Prostate gland (tissue), 2 donors: ENCODE data around the gene PLEKHM1. TPM values are rescaled to one million over a fixed set of nuclear protein-coding genes. Genes with fewer than 3 reads are reported as not detected.

Experiments
- DNase-seq: peaks from one replicate; pipeline ENCODE4 v3.0.0-alpha.2; 2019; ENCODE audit warnings: low spot score
- H3K27ac ChIP-seq, 2 donors: fragments of 200-600 bp; sonication (generic); 2 replicates each; pipeline ENCODE4 v1.5.1; 2017 to 2019
- H3K27me3 ChIP-seq: fragments of 200-600 bp; sonication (generic); replicated peaks from 2 replicates; pipeline ENCODE4 v1.5.1; 2019; ENCODE audit not compliant: insufficient read depth
- H3K36me3 ChIP-seq, 2 donors: fragments of 200-600 bp; sonication (generic); 1 replicate in 1 of 2; 2 replicates in 1 of 2; pipeline versions ENCODE4 v1.5.1 to v1.8.1; 2017 to 2019
- H3K4me1 ChIP-seq: fragments of 200-600 bp; sonication (generic); replicated peaks from 2 replicates; pipeline ENCODE4 v1.5.1; 2019
- H3K4me3 ChIP-seq, 2 donors: fragments of 200-600 bp; sonication (generic); 2 replicates each; pipeline ENCODE4 v1.5.1; 2017 to 2019
- H3K9me3 ChIP-seq: fragments of 200-600 bp; sonication (generic); 2 replicates; pipeline ENCODE4 v1.5.1; 2017
- POLR2A ChIP-seq: fragments of 450-650 bp; IDR thresholded peaks from one replicate; pipeline ENCODE4 v1.6.1; 2016; ENCODE audit warnings: antibody characterized with exemption, mild to moderate bottlenecking
- POLR2AphosphoS5 ChIP-seq: sonication (generic); formaldehyde crosslinking; IDR thresholded peaks from one replicate; pipeline ENCODE4 v1.6.1; 2017; ENCODE audit warnings: antibody characterized with exemption
- WGBS: methylation state at CpG from one replicate; pipeline ENCODE4 v1.1.5; 2018; 5-methylcytosine and 5-hydroxymethylcytosine counted together
- intact Hi-C: fragments of 100-400 bp; cut with DNase I; formaldehyde crosslinking; loops from one replicate; pipeline ENCODE4 v1.14.2; 2022
- total RNA-seq, 2 donors: library from RNA; depleted of rRNA; stranded (reverse); fragments of >200 nt; gene quantifications; one replicate each; pipeline ENCODE4 v1.1.0, GENCODE V29; 2016
- TF ChIP-seq, protein P1 (sequence below), 4 experiments: fragments of 200-600 bp in 2 of 4; fragments of 450-650 bp in 2 of 4; sonication (generic) in 2 of 4; IDR thresholded peaks; 1 replicate in 3 of 4; 2 replicates in 1 of 4; pipeline ENCODE4 v1.5.1; 2016 to 2019; ENCODE audit warnings: antibody characterized with exemption in 4 of 4, mild to moderate bottlenecking in 2 of 4, moderate library complexity in 2 of 4

Gene PLEKHM1
- total RNA-seq, 2 donors from 2014 or later, result 33.2 to 39.8 TPM

DNA sequence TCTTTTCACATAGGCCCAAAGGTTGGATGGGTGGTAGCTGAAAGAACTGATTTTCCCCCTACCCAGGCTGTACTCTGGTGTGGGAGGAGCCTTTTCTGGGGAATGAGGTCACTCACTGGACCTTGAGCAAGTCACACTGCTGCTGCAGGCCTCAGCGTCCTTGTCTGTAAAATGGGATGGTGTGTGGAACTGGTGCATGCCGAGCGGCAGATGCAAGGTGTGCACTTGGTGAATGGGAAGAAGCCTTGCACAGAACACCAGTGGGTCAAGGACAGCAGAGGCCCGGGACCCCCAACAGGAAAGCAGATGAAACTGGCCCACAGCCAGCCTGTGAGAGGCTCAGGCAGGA is 96.0 kb downstream of the PLEKHM1 start:
- intact Hi-C loops, result no loop called here
- TF ChIP-seq, protein P1, sequence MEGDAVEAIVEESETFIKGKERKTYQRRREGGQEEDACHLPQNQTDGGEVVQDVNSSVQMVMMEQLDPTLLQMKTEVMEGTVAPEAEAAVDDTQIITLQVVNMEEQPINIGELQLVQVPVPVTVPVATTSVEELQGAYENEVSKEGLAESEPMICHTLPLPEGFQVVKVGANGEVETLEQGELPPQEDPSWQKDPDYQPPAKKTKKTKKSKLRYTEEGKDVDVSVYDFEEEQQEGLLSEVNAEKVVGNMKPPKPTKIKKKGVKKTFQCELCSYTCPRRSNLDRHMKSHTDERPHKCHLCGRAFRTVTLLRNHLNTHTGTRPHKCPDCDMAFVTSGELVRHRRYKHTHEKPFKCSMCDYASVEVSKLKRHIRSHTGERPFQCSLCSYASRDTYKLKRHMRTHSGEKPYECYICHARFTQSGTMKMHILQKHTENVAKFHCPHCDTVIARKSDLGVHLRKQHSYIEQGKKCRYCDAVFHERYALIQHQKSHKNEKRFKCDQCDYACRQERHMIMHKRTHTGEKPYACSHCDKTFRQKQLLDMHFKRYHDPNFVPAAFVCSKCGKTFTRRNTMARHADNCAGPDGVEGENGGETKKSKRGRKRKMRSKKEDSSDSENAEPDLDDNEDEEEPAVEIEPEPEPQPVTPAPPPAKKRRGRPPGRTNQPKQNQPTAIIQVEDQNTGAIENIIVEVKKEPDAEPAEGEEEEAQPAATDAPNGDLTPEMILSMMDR (IDR thresholded peaks at IDR 0.05), result no peak
- TF ChIP-seq POLR2AphosphoS5 (no peak), POLR2A (no peak)
- no peak for DNase-seq
- H3K27ac ChIP-seq, result no peak overlapping the region
- H3K9me3 ChIP-seq, result no peaks in the 10 kb centered on the region
- no peaks in the 10 kb centered on the region for H3K36me3 ChIP-seq
- no peaks in the 10 kb centered on the region for H3K27me3 ChIP-seq
- 83% methylated on average over 4 of the region's 4 CpGs for WGBS
- H3K4me3 ChIP-seq, result no peak overlapping the region
- no peaks in the 10 kb centered on the region for H3K4me1 ChIP-seq

- intact Hi-C loops, result no loop called here
- no peak for DNase-seq
- H3K27ac ChIP-seq, result no peak overlapping the region
- no peaks in the 10 kb centered on the region for H3K36me3 ChIP-seq
- 75% methylated on average over 6 of the region's 6 CpGs for WGBS
- H3K27me3 ChIP-seq, result no peaks in the 10 kb centered on the region
- H3K9me3 ChIP-seq, result no peaks in the 10 kb centered on the region
- H3K4me3 ChIP-seq, result no peak overlapping the region
- no peak for TF ChIP-seq POLR2A
- no peak for TF ChIP-seq POLR2AphosphoS5
- TF ChIP-seq, protein P1 (IDR thresholded peaks at IDR 0.05), result no peak
- H3K4me1 ChIP-seq, result no peaks in the 10 kb centered on the region
Measured at GRCh38 chr17:45394091-45394490, 96.4 kb downstream of the PLEKHM1 start.

- WGBS, result 95% methylated on average over 5 of the region's 5 CpGs
- TF ChIP-seq POLR2A, result no peak
- TF ChIP-seq, protein P1 (IDR thresholded peaks at IDR 0.05), result no peak
- Histone ChIP-seq H3K4me3 (no peak overlapping the region), H3K27me3 (no peaks in the 10 kb centered on the region), H3K36me3 (no peaks in the 10 kb centered on the region), H3K27ac (no peak overlapping the region), H3K4me1 (no peaks in the 10 kb centered on the region), H3K9me3 (no peaks in the 10 kb centered on the region)
- DNase-seq, result no peak
- intact Hi-C loops, result no loop called here
Measured at GRCh38 chr17:45393411-45393810, 97.1 kb downstream of the PLEKHM1 start.

DNA sequence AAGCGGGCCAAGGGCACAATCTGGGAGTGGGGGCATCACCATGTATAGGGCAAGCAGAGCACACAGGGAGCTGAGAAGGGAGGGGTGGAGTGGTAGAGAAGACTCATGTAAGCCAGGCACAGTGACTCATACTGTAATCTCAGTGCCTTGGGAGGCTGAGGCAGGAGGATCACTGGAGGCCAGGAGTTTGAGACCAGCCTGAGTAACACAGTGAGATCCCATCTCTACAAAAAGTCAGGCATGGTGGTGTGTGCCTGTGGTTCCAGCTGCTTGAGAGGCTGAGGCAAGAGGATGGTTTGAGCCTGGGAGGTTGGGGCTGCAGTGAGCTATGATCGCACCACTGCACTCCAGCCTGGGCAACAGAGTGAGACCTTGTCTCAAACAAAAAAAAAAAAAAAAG is 98.6 kb downstream of the PLEKHM1 start:
- 83% methylated on average over 2 of the region's 2 CpGs for WGBS
- no peaks in the 10 kb centered on the region for H3K36me3 ChIP-seq

GRCh38 chr17:45391291-45391690 is 99.2 kb downstream of the PLEKHM1 start:
- no peak for TF ChIP-seq POLR2AphosphoS5

More for the DNA sequence above, 98.6 kb downstream of the PLEKHM1 start:
- Histone ChIP-seq H3K4me1 (no peaks in the 10 kb centered on the region), H3K27me3 (no peaks in the 10 kb centered on the region), H3K4me3 (no peak overlapping the region), H3K9me3 (no peaks in the 10 kb centered on the region), H3K27ac (no peak overlapping the region)
- DNase-seq, result no peak
- TF ChIP-seq, protein P1 (IDR thresholded peaks at IDR 0.05), result no peak
- no peak for TF ChIP-seq POLR2AphosphoS5
- intact Hi-C loops, result no loop called here

More at GRCh38 chr17:45391291-45391690, 99.2 kb downstream of the PLEKHM1 start:
- H3K4me3 ChIP-seq, result no peak overlapping the region
- DNase-seq, result no peak
- no peak overlapping the region for H3K27ac ChIP-seq
- 35% methylated on average over 5 of the region's 5 CpGs for WGBS
- H3K4me1 ChIP-seq, result no peaks in the 10 kb centered on the region
- intact Hi-C loops, result no loop called here
- no peaks in the 10 kb centered on the region for H3K36me3 ChIP-seq
- H3K9me3 ChIP-seq, result no peaks in the 10 kb centered on the region
- H3K27me3 ChIP-seq, result no peaks in the 10 kb centered on the region
